H9 (cell line): ENCODE results near the gene NFRKB. TPM values are rescaled to one million over a fixed set of nuclear protein-coding genes. Genes with fewer than 3 reads are reported as not detected.

Source experiments
- DNase-seq: peaks from one replicate; pipeline ENCODE4 v3.0.0-alpha.2; 2017
- H2AFZ ChIP-seq: one replicate; pipeline ENCODE4 v1.6.1; 2013; ENCODE audit warnings: mild to moderate bottlenecking, low read length, control low read depth, moderate library complexity
- H2AK5ac ChIP-seq: 2 replicates; pipeline ENCODE4 v1.6.1; 2013; ENCODE audit warnings: low read length, control low read depth, mixed read lengths; ENCODE audit not compliant: insufficient read length
- H2BK120ac ChIP-seq: one replicate; pipeline ENCODE4 v1.6.1; 2013; ENCODE audit warnings: low read depth, mild to moderate bottlenecking, low read length, control low read depth, inconsistent platforms; ENCODE audit not compliant: poor library complexity, severe bottlenecking
- H2BK12ac ChIP-seq: 2 replicates; pipeline ENCODE4 v1.6.1; 2013; ENCODE audit warnings: low read length, control low read depth, mixed read lengths, low read depth; ENCODE audit not compliant: insufficient read length
- H2BK15ac ChIP-seq: 2 replicates; pipeline ENCODE4 v1.6.1; 2013; ENCODE audit warnings: low read depth, low read length, control low read depth
- H2BK20ac ChIP-seq: one replicate; pipeline ENCODE4 v1.6.1; 2013; ENCODE audit warnings: low read depth, mild to moderate bottlenecking, low read length, control low read depth, inconsistent platforms; ENCODE audit not compliant: poor library complexity, severe bottlenecking
- H2BK5ac ChIP-seq: 2 replicates; pipeline ENCODE4 v1.6.1; 2013; ENCODE audit warnings: low read length, control low read depth, mixed read lengths; ENCODE audit not compliant: insufficient read length
- H3K14ac ChIP-seq: 2 replicates; pipeline ENCODE4 v1.6.1; 2013; ENCODE audit warnings: low read length, control low read depth; ENCODE audit not compliant: insufficient read depth
- H3K18ac ChIP-seq: 2 replicates; pipeline ENCODE4 v1.6.1; 2013; ENCODE audit warnings: low read depth, mild to moderate bottlenecking, mixed read lengths, low read length, control low read depth; ENCODE audit not compliant: insufficient read length
- H3K23ac ChIP-seq: 2 replicates; pipeline ENCODE4 v1.6.1; 2013; ENCODE audit warnings: low read length, control low read depth, mixed read lengths, low read depth; ENCODE audit not compliant: insufficient read length
- H3K23me2 ChIP-seq: 2 replicates; pipeline ENCODE4 v1.6.1; 2013; ENCODE audit warnings: low read depth, mild to moderate bottlenecking, mixed read lengths, low read length, control low read depth; ENCODE audit not compliant: insufficient read length, poor library complexity, severe bottlenecking
- H3K27ac ChIP-seq: 2 replicates; pipeline ENCODE4 v1.5.1; 2013; ENCODE audit warnings: low read length, control low read depth, mixed read lengths, low read depth; ENCODE audit not compliant: insufficient read length
- H3K27me3 ChIP-seq: 2 replicates; pipeline ENCODE4 v1.6.1; 2013; ENCODE audit warnings: low read length, control low read depth, inconsistent platforms; ENCODE audit not compliant: insufficient read depth
- H3K4ac ChIP-seq: 2 replicates; pipeline ENCODE4 v1.6.1; 2013; ENCODE audit warnings: low read depth, mild to moderate bottlenecking, control low read depth, inconsistent platforms, low read length, moderate library complexity
- H3K4me1 ChIP-seq: 2 replicates; pipeline ENCODE4 v1.6.1; 2013; ENCODE audit warnings: low read length, control low read depth, inconsistent platforms; ENCODE audit not compliant: insufficient read depth
- H3K4me2 ChIP-seq: 2 replicates; pipeline ENCODE4 v1.6.1; 2013; ENCODE audit warnings: low read length, control low read depth, mixed read lengths; ENCODE audit not compliant: insufficient read length, insufficient read depth
- H3K56ac ChIP-seq: 2 replicates; pipeline ENCODE4 v1.6.1; 2013; ENCODE audit warnings: low read depth, mild to moderate bottlenecking, mixed read lengths, low read length, control low read depth; ENCODE audit not compliant: insufficient read length
- H3K79me1 ChIP-seq: 2 replicates; pipeline ENCODE4 v1.6.1; 2013; ENCODE audit warnings: low read depth, mild to moderate bottlenecking, moderate library complexity, low read length, control low read depth, inconsistent platforms; ENCODE audit not compliant: insufficient read depth, poor library complexity, severe bottlenecking
- H3K79me2 ChIP-seq: 2 replicates; pipeline ENCODE4 v1.6.1; 2013; ENCODE audit warnings: low read length, control low read depth, inconsistent platforms; ENCODE audit not compliant: insufficient read depth
- H3K9ac ChIP-seq: 2 replicates; pipeline ENCODE4 v1.6.1; 2013; ENCODE audit warnings: low read length, control low read depth, mixed read lengths; ENCODE audit not compliant: insufficient read length; ENCODE audit errors: extremely low read depth
- H3K9me3 ChIP-seq: one replicate; pipeline ENCODE4 v1.6.1; 2013; ENCODE audit warnings: low read depth, low read length, inconsistent platforms; ENCODE audit not compliant: control insufficient read depth
- H3T11ph ChIP-seq: one replicate; pipeline ENCODE4 v1.6.1; 2013; ENCODE audit warnings: mild to moderate bottlenecking, low read length, control low read depth, inconsistent platforms
- H4K20me1 ChIP-seq: one replicate; pipeline ENCODE4 v1.6.1; 2013; ENCODE audit not compliant: control insufficient read depth, insufficient read length, insufficient read depth
- H4K5ac ChIP-seq: 2 replicates; pipeline ENCODE4 v1.6.1; 2013; ENCODE audit warnings: low read depth, mild to moderate bottlenecking, mixed read lengths, low read length, control low read depth; ENCODE audit not compliant: insufficient read length
- H4K8ac ChIP-seq: replicated peaks from 2 replicates; pipeline ENCODE4 v1.6.1; 2013; ENCODE audit warnings: low read length, control low read depth, mixed read lengths, low read depth; ENCODE audit not compliant: insufficient read length
- H4K91ac ChIP-seq: 2 replicates; pipeline ENCODE4 v1.6.1; 2013; ENCODE audit warnings: low read depth, mild to moderate bottlenecking, moderate library complexity, mixed read lengths, low read length, control low read depth; ENCODE audit not compliant: insufficient read length
- H3K27ac Mint-ChIP-seq, 3 experiments: 2 replicates in 2 of 3; 3 replicates in 1 of 3; pipeline ENCODE4 v1.8.0; 2020 to 2021; ENCODE audit warnings: mixed read lengths in 3 of 3, mild to moderate bottlenecking in 1 of 3, moderate library complexity in 1 of 3
- H3K27me3 Mint-ChIP-seq: 2 replicates; pipeline ENCODE4 v1.8.0; 2021; ENCODE audit warnings: low read depth, mild to moderate bottlenecking, moderate library complexity, mixed read lengths
- H3K36me3 Mint-ChIP-seq, 3 experiments: 2 replicates in 2 of 3; 3 replicates in 1 of 3; pipeline ENCODE4 v1.8.0; 2020 to 2021; ENCODE audit warnings: low read depth in 3 of 3, mixed read lengths in 3 of 3; ENCODE audit not compliant: insufficient read depth in 1 of 3
- H3K4me1 Mint-ChIP-seq, 2 experiments: 2 replicates each; pipeline ENCODE4 v1.8.0; 2020; ENCODE audit warnings: mixed read lengths in 2 of 2
- H3K4me3 Mint-ChIP-seq, 2 experiments: 2 replicates in 1 of 2; 3 replicates in 1 of 2; pipeline ENCODE4 v1.8.0; 2020 to 2021; ENCODE audit warnings: mild to moderate bottlenecking in 2 of 2, mixed read lengths in 2 of 2, moderate library complexity in 1 of 2
- H3K9me3 Mint-ChIP-seq, 2 experiments: 2 replicates in 1 of 2; 3 replicates in 1 of 2; pipeline ENCODE4 v1.8.0; 2020; ENCODE audit warnings: mild to moderate bottlenecking in 2 of 2, mixed read lengths in 2 of 2, moderate library complexity in 1 of 2
- WGBS: extraction: QIAGEN DNeasy Blood & Tissue Kit; methylation state at CpG from one replicate; pipeline ENCODE4 v1.1.7; 2013; ENCODE audit warnings: missing lambda C conversion rate, low lambda C conversion rate, mixed read lengths; ENCODE audit not compliant: insufficient read length; ENCODE audit errors: extremely low coverage; 5-methylcytosine and 5-hydroxymethylcytosine counted together
- total RNA-seq: library from RNA; stranded (reverse); gene quantifications from 2 replicates; pipeline ENCODE4 v1.2.1, GENCODE V29; 2021
- TF ChIP-seq, protein P1 (sequence below): fragments of 200-600 bp; sonication (generic); conservative IDR thresholded peaks from 3 replicates; pipeline ENCODE4 v1.8.0; 2021; ENCODE audit warnings: antibody characterized with exemption, mild to moderate bottlenecking

The NFRKB gene
- total RNA-seq, 1 experiment from 2014 or later, result 41.0 TPM

DNA sequence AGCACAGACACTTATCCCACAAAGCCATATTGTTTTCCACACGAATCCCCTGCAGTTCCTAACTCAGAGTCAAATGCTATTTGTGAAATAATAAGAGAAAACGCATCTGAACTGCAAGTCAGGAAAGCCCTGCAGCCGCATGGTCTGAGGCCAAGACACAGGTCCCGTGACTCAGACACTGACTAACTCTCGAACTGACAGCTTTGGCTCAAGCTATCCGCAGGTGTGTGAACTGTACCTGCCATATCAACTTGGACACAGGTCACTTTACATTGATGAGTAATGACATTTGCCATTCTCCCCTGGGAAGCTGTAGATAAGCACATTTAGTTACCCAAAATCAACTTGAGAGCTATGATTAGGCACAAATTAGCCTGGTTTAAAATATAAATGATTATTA lies 34.9 kb upstream of the NFRKB start:
- Histone ChIP-seq H3K4ac (no peak overlapping the region), H3K27me3 (no peaks in the 10 kb centered on the region), H2AFZ (no peak overlapping the region), H3K23ac (no peak overlapping the region), H2BK15ac (no peak overlapping the region), H2BK20ac (no peak overlapping the region), H2BK5ac (no peak overlapping the region), H3K27ac (no peak overlapping the region), H4K20me1 (no peaks in the 10 kb centered on the region), H2AK5ac (no peak overlapping the region), H4K91ac (no peak overlapping the region), H2BK12ac (no peak overlapping the region), H3K4me1 (peaks cover 1% of the 10 kb centered on the region; the same call in 1 of the 2 replicates), H4K5ac (no peak overlapping the region), H4K8ac (no peak overlapping the region), H3K56ac (no peak overlapping the region), H3K9me3 (no peaks in the 10 kb centered on the region), H3K79me1 (no peaks in the 10 kb centered on the region), H3K9ac (no peak overlapping the region), H3T11ph (no peak overlapping the region), H3K79me2 (no peaks in the 10 kb centered on the region), H3K18ac (no peak overlapping the region), H3K23me2 (no peaks in the 10 kb centered on the region), H2BK120ac (no peak overlapping the region), H3K14ac (no peak overlapping the region), H3K4me2 (no peak overlapping the region)
- Mint-ChIP-seq H3K4me3 (no peak overlapping the region), H3K9me3 (no peaks in the 10 kb centered on the region), H3K27ac (no peak overlapping the region; a peak in 1 of 7 replicates), H3K36me3 (peaks cover 16 to 32% (median 27%) of the 10 kb centered on the region in 3 experiments), H3K4me1 (peaks cover 9 to 14% of the 10 kb centered on the region in 2 experiments), H3K27me3 (no peaks in the 10 kb centered on the region)
- WGBS, result no CpG with 5 or more reads among the region's 6 CpGs
- TF ChIP-seq, protein P1, sequence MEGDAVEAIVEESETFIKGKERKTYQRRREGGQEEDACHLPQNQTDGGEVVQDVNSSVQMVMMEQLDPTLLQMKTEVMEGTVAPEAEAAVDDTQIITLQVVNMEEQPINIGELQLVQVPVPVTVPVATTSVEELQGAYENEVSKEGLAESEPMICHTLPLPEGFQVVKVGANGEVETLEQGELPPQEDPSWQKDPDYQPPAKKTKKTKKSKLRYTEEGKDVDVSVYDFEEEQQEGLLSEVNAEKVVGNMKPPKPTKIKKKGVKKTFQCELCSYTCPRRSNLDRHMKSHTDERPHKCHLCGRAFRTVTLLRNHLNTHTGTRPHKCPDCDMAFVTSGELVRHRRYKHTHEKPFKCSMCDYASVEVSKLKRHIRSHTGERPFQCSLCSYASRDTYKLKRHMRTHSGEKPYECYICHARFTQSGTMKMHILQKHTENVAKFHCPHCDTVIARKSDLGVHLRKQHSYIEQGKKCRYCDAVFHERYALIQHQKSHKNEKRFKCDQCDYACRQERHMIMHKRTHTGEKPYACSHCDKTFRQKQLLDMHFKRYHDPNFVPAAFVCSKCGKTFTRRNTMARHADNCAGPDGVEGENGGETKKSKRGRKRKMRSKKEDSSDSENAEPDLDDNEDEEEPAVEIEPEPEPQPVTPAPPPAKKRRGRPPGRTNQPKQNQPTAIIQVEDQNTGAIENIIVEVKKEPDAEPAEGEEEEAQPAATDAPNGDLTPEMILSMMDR, result no peak
- DNase-seq, result no peak
